ENCODE results near the gene PCAT6.

The PCAT6 gene

DNA sequence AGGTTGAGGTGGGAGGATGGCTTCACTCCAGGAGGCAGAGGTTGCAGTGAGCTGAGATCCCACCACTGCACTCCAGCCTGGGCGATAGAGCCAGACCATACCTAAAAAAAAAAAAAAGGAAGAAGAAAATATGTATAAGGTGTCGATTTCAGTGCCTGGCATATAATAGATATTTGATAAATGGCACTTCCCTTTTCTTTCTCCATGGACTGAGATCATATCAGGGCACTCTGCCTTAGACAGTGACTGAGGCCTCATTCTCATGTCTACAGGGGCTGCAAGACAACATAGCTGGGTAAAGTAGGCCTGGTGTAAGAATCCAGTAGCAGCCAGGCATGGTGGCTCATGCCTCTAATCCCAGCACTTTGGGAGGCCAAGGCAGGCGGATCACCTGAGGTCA lies 21.2 kb downstream of the PCAT6 start:
- Histone ChIP-seq H3K9me3 (ENCODE audit: low read length) (no peaks in the 10 kb centered on the region), H3K36me3 (ENCODE audit: insufficient read depth, low read length) (no peaks in the 10 kb centered on the region), H3K27ac (ENCODE audit: low read depth, low read length) (no peak overlapping the region), H3K9ac (ENCODE audit: low read length) (no peak overlapping the region), H3K4me1 (ENCODE audit: insufficient read depth, low read length) (no peaks in the 10 kb centered on the region), H3K27me3 (ENCODE audit: control insufficient read depth in 1 of 2, insufficient read depth in 2 of 2, low read length in 2 of 2) (no peaks in the 10 kb centered on the region), H3K4me3 (ENCODE audit: low read depth in 1 of 2, low read length in 2 of 2) (no peak overlapping the region)

DNA sequence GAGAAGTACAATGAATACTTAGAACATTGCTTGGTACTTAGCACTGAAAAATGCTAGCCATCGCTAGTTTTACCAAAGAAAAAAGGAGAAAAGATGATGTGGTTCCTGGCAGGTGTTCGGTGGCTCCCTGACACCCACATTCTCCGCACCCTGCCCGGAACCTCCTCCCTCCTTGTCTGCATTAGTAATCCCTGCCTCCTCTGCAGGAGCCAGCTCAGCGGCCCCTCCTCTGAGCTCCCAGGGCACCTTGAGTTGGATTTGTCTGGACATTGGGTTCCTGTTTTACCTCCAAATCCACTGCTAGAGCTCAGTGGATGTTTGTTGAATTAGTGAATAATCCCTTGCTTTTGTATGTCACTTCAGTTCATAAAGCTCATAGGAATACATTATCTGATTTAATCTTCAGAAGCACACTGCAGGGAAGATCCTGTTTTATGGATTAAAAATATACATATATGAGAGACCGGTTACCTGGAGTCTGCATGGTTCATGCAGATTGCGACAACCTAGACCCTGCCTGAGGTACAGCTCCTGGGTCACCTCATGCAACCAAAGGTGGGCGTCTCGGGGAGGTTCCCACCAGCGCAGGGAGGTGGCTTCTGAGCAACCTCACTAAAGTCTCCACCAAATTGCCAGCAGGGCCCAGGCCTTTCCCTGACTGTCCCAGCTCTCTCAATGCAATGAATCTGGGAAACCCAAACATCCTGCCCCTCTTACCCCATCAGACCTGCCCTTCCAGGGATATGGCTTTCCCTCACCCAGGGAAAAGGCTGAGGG lies 24.2 kb downstream of the PCAT6 start:
- H3K9ac ChIP-seq (ENCODE audit: low read length): no peak overlapping the region
- no peak overlapping the region for H3K4me3 ChIP-seq (ENCODE audit: low read depth in 1 of 2, low read length in 2 of 2)
- H3K27me3 ChIP-seq (ENCODE audit: control insufficient read depth in 1 of 2, insufficient read depth in 2 of 2, low read length in 2 of 2): no peaks in the 10 kb centered on the region
- no peak overlapping the region for H3K27ac ChIP-seq (ENCODE audit: low read depth, low read length)
- H3K9me3 ChIP-seq (ENCODE audit: low read length): no peaks in the 10 kb centered on the region
- H3K36me3 ChIP-seq (ENCODE audit: insufficient read depth, low read length): no peaks in the 10 kb centered on the region
- H3K4me1 ChIP-seq (ENCODE audit: insufficient read depth, low read length): no peaks in the 10 kb centered on the region

DNA sequence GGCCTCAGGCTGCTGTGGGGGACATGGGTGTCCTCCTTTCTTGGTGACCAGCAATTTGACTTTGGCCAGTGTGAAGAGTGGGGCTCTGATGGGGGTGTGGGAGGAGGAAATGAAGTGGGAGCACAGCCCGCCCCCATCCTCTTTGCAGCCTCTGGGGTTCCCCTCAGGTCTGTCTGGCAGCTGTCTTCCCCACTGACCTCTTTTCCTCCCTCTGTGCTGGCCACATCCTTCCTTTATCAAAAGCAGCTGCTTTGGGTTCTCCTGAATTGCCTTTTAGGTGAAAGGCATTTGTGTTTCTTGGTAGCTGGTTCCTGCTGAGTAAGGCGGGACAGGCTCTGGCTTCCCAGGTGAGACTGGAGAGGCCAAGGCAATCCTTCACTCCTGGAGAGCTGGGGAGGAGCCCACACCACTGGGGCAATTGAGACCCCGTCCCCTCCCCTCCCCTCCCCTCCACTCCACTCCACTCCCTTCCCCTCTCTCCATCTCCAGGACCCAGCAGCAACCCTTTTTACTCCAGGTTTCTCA lies 24.9 kb downstream of the PCAT6 start:
- Histone ChIP-seq H3K9me3 (ENCODE audit: low read length) (no peaks in the 10 kb centered on the region), H3K36me3 (ENCODE audit: insufficient read depth, low read length) (no peaks in the 10 kb centered on the region), H3K4me3 (ENCODE audit: low read depth in 1 of 2, low read length in 2 of 2) (no peak overlapping the region), H3K9ac (ENCODE audit: low read length) (no peak overlapping the region), H3K27ac (ENCODE audit: low read depth, low read length) (no peak overlapping the region), H3K4me1 (ENCODE audit: insufficient read depth, low read length) (no peaks in the 10 kb centered on the region), H3K27me3 (ENCODE audit: control insufficient read depth in 1 of 2, insufficient read depth in 2 of 2, low read length in 2 of 2) (no peaks in the 10 kb centered on the region)

DNA sequence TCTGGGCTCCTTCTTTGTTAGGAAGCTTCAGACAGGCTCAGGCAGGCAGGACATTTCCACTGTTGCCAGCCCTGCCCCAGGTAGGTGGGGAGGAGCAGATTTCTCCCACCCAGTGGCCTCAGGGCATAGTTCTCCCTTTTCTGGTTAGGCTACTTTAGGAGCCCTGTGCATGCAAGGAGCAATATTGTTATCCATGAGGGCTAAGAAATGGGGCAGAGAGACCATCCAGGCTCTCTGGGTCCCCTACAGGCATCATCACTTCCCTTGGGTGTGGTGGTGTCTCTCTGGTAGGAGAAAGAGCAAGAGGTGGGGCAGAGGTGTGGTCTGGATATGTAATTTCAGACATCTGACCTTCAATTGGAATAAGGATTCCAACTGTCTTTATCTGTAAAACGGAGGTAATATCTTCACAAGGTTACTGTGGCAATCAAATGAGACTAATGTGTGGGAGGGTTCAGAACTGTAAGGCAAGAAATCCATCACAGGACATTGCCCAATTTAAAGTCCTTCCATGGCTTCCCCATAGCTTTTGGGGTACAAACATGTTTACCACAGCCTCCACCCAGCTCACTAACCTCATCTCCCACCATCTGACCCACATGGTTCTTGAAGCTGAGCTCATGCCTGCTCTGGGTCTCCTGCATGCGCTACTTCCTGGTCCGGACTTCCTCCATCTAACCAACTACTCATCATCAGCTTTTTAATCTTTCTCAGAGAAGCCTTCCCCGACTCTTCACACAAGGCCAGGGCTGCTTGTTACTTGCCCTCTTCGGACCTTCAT lies 26.1 kb downstream of the PCAT6 start:
- Histone ChIP-seq H3K9me3 (ENCODE audit: low read length) (no peaks in the 10 kb centered on the region), H3K4me3 (ENCODE audit: low read depth in 1 of 2, low read length in 2 of 2) (no peak overlapping the region), H3K36me3 (ENCODE audit: insufficient read depth, low read length) (no peaks in the 10 kb centered on the region), H3K27me3 (ENCODE audit: control insufficient read depth in 1 of 2, insufficient read depth in 2 of 2, low read length in 2 of 2) (no peaks in the 10 kb centered on the region), H3K4me1 (ENCODE audit: insufficient read depth, low read length) (no peaks in the 10 kb centered on the region), H3K27ac (ENCODE audit: low read depth, low read length) (no peak overlapping the region), H3K9ac (ENCODE audit: low read length) (no peak overlapping the region)

DNA sequence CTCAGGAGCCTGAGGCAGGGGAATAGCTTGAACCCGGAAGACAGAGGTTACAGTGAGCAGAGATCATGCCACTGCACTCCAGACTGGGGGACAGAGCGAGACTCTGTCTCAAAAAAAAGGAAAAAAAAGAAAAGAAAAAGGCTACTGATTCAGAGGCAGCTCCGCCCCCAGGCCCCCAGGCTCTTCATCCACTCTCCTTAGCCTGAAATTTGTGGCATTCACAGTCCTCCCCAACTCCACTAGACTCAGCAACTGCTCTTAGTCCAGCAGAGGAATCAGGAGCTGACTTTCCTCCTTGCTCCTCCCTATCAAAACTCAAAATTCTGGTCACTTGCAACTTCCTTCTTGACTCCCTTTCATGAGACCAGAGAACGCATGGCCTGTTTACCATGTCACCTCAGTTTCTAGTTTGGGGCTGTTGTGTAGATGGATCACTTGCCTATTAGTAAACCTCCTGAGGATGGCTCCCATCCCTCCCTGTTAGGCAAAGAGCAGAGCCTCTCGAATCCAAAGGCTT lies 27.1 kb downstream of the PCAT6 start:
- Histone ChIP-seq H3K27me3 (ENCODE audit: control insufficient read depth in 1 of 2, insufficient read depth in 2 of 2, low read length in 2 of 2) (no peaks in the 10 kb centered on the region), H3K36me3 (ENCODE audit: insufficient read depth, low read length) (no peaks in the 10 kb centered on the region), H3K27ac (ENCODE audit: low read depth, low read length) (no peak overlapping the region), H3K4me3 (ENCODE audit: low read depth in 1 of 2, low read length in 2 of 2) (no peak overlapping the region), H3K9me3 (ENCODE audit: low read length) (no peaks in the 10 kb centered on the region), H3K9ac (ENCODE audit: low read length) (no peak overlapping the region), H3K4me1 (ENCODE audit: insufficient read depth, low read length) (no peaks in the 10 kb centered on the region)

DNA sequence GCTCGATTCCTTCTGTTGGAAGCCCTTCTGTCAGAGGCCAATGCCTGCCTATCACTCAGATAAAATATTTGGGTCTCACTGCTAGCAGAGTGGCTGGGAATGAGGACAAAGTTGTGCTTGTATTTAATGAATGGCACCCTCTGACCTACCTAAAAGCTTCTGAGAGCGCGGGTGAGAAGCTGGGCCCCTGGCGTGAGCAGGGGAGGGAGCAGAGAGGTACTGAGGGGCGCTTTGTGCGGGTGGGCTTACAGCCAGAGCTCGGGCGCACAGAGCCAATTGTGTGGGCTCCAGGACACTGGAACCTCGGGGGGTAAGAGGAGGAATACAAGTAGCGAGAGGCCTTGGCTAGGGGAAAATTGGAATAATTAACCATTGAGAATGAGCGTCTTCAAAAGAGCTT lies 32.3 kb downstream of the PCAT6 start:
- Histone ChIP-seq H3K27ac (ENCODE audit: low read depth, low read length) (no peak overlapping the region), H3K9ac (ENCODE audit: low read length) (no peak overlapping the region), H3K36me3 (ENCODE audit: insufficient read depth, low read length) (no peaks in the 10 kb centered on the region), H3K4me3 (ENCODE audit: low read depth in 1 of 2, low read length in 2 of 2) (no peak overlapping the region), H3K9me3 (ENCODE audit: low read length) (no peaks in the 10 kb centered on the region), H3K4me1 (ENCODE audit: insufficient read depth, low read length) (no peaks in the 10 kb centered on the region), H3K27me3 (ENCODE audit: control insufficient read depth in 1 of 2, insufficient read depth in 2 of 2, low read length in 2 of 2) (no peaks in the 10 kb centered on the region)

DNA sequence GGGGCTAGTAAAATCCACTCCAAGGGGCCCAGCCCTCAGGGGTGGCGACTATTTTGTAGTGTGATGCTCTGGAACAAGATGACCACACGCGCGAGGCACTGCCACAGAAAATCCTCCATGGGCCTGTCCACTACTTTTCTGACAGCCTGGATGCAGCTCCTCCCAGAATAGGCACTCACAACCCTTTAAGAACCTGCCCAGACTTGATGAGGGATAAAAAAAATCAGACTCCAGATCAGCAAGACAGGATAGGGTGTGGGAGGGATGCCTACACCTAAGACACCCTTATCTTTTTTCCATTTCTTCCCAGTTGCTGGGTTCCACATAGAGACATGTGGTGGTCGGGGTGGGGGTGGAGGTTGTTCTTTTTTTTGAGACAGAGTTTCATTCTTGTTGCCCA lies 33.5 kb downstream of the PCAT6 start:
- Histone ChIP-seq H3K4me1 (ENCODE audit: insufficient read depth, low read length) (no peaks in the 10 kb centered on the region), H3K9ac (ENCODE audit: low read length) (no peak overlapping the region), H3K27ac (ENCODE audit: low read depth, low read length) (no peak overlapping the region), H3K4me3 (ENCODE audit: low read depth in 1 of 2, low read length in 2 of 2) (no peak overlapping the region), H3K27me3 (ENCODE audit: control insufficient read depth in 1 of 2, insufficient read depth in 2 of 2, low read length in 2 of 2) (no peaks in the 10 kb centered on the region), H3K9me3 (ENCODE audit: low read length) (no peaks in the 10 kb centered on the region), H3K36me3 (ENCODE audit: insufficient read depth, low read length) (no peaks in the 10 kb centered on the region)

DNA sequence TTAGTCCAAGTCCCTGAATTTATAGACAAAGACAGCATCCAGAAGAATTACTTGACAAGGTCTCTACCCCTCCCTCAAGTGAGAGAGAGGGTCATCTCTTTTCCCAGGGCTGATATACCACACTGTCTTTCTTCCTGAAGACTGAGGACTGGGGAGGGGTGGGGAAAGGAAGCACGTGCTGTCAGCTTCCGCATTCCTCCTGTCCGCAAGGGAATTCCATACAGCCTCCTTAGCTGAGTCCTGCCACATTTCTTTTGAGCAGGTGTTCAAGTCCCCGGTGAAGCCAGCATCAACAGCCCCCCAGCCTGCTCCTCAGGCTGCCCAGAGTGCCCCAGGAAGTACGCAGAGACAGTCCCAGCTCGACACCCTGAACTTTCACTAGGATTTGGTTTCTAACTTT lies 34.2 kb downstream of the PCAT6 start:
- H3K36me3 ChIP-seq (ENCODE audit: insufficient read depth, low read length): no peaks in the 10 kb centered on the region

DNA sequence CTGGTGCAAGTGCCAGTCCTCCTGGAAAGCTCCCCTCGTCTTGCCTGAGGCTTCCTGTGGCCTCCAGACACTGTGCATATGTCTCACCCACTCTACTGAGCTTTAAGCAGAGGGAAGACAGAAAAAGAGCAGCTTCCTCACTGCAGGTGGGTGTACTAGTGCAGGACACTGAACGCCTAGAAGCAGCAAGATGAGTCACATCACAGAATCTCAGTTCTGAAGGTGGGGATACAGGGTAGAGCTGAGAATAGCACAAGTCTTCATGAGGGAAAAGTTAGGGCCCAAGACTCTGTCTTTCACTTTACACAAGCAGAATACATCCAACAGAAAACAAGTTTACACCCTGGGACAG lies 37.4 kb downstream of the PCAT6 start:
- no peaks in the 10 kb centered on the region for H3K9me3 ChIP-seq (ENCODE audit: low read length)
- no peak overlapping the region for H3K4me3 ChIP-seq (ENCODE audit: low read depth in 1 of 2, low read length in 2 of 2)
- H3K27me3 ChIP-seq (ENCODE audit: control insufficient read depth in 1 of 2, insufficient read depth in 2 of 2, low read length in 2 of 2): no peaks in the 10 kb centered on the region
- no peak overlapping the region for H3K27ac ChIP-seq (ENCODE audit: low read depth, low read length)
- H3K36me3 ChIP-seq (ENCODE audit: insufficient read depth, low read length): no peaks in the 10 kb centered on the region
- H3K9ac ChIP-seq (ENCODE audit: low read length): no peak overlapping the region
- H3K4me1 ChIP-seq (ENCODE audit: insufficient read depth, low read length): no peaks in the 10 kb centered on the region

More for the DNA sequence above, 34.2 kb downstream of the PCAT6 start:
- Histone ChIP-seq H3K4me3 (ENCODE audit: low read depth in 1 of 2, low read length in 2 of 2) (no peak overlapping the region), H3K27me3 (ENCODE audit: control insufficient read depth in 1 of 2, insufficient read depth in 2 of 2, low read length in 2 of 2) (no peaks in the 10 kb centered on the region), H3K4me1 (ENCODE audit: insufficient read depth, low read length) (no peaks in the 10 kb centered on the region), H3K9ac (ENCODE audit: low read length) (no peak overlapping the region), H3K9me3 (ENCODE audit: low read length) (no peaks in the 10 kb centered on the region), H3K27ac (ENCODE audit: low read depth, low read length) (no peak overlapping the region)

DNA sequence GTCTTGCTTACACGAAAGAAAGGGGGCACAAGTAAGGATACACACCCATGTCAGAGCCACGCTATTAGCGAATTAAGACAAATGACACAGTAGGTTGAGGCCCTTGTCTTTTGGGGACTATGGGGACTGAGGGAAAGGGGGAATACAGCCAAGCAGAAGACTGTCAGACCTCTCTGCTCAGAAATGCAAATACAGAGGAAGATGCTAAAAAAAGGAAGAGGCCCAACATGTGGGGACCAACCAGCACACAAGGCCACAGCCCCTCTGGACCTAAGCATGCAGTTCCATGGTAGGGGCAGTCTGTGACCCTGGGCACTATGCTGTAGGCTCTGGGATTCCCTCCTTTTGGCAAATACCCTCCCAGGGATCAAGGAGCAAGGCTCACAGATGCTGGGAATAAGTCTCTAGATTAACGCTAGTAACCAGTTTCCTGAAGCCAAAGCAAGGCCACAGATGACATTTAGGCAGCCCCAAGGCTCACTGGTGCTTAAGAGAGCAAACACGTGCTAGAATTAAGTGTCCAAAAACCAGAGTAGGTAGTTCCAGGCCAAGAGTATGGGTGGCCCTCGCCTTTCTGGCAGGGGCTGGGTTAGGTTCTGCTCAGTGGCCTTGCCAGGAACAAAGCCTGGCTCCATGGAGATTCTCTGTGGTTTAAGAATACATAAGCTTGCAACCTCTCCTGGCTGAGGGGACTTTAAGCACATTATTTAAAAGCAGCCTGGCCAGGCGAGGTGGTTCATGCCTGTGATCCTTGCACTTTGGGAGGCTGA lies 40.0 kb downstream of the PCAT6 start:
- Histone ChIP-seq H3K4me1 (ENCODE audit: insufficient read depth, low read length) (no peaks in the 10 kb centered on the region), H3K36me3 (ENCODE audit: insufficient read depth, low read length) (no peaks in the 10 kb centered on the region), H3K9ac (ENCODE audit: low read length) (no peak overlapping the region), H3K9me3 (ENCODE audit: low read length) (no peaks in the 10 kb centered on the region), H3K4me3 (ENCODE audit: low read depth in 1 of 2, low read length in 2 of 2) (no peak overlapping the region), H3K27me3 (ENCODE audit: control insufficient read depth in 1 of 2, insufficient read depth in 2 of 2, low read length in 2 of 2) (no peaks in the 10 kb centered on the region), H3K27ac (ENCODE audit: low read depth, low read length) (no peak overlapping the region)
